HepG2 (cell line): ENCODE results near the gene RABEP2. TPM values are rescaled to one million over a fixed set of nuclear protein-coding genes. Genes with fewer than 3 reads are reported as not detected.

Experiments
- ATAC-seq: fragments of 200-7000 bp; cut with Tn5 transposase; 3 replicates; pipeline ENCODE4 v1.9.1; 2020; ENCODE audit warnings: mild to moderate bottlenecking, moderate library complexity
- BruUV-seq: library from RNA; stranded (reverse); fragments of 400-500 nt; replicated peaks from 2 replicates; lab custom pipeline; 2021; lab: Mats Ljungman, UMichigan
- CTCF ChIA-PET: fragments of 300-600 bp; formaldehyde crosslinking; extraction: SDS; loops from one replicate; lab custom pipeline; 2021; ENCODE audit warnings: low total read pairs, inconsistent platforms, low intra/inter-chr PET ratio; lab: Yijun Ruan, JAX
- POLR2A ChIA-PET: fragments of 350-600 bp; sonication (Branson Sonifier 250); formaldehyde crosslinking; loops from one replicate; lab custom pipeline; 2020; ENCODE audit warnings: antibody characterized with exemption, inconsistent platforms; lab: Yijun Ruan, JAX
- DNase-seq: peaks from one replicate; pipeline ENCODE4 v3.0.0-alpha.2; 2015; ENCODE audit warnings: low spot score
- FAIRE-seq: peaks from 3 replicates; lab custom pipeline; 2011; peaks lifted over from hg19 to GRCh38; lab: Jason Lieb, UNC
- H2AFZ ChIP-seq: one replicate; pipeline ENCODE4 v1.6.1; 2011; ENCODE audit warnings: low read length, inconsistent platforms
- H3K27ac ChIP-seq: fragments of 300-600 bp; 3 replicates; pipeline ENCODE4 v1.8.0; 2011; ENCODE audit warnings: mixed run types, mild to moderate bottlenecking, mixed read lengths, low read length, inconsistent platforms; ENCODE audit not compliant: insufficient read depth; ENCODE audit errors: extremely low read length
- H3K27me3 ChIP-seq, 2 experiments: fragments of 200-600 bp in 1 of 2; 2 replicates in 1 of 2; 3 replicates in 1 of 2; pipeline versions ENCODE4 v1.6.0 to v1.8.0; 2011; ENCODE audit warnings: low read length in 2 of 2, mild to moderate bottlenecking in 2 of 2, moderate library complexity in 2 of 2, inconsistent platforms in 1 of 2; ENCODE audit not compliant: insufficient read depth in 2 of 2, control insufficient read depth in 1 of 2
- H3K36me3 ChIP-seq, 2 experiments: fragments of 200-600 bp in 1 of 2; replicated peaks in 1 of 2; 2 replicates in 1 of 2; 3 replicates in 1 of 2; pipeline versions ENCODE4 v1.5.1 to v1.8.0; 2011; ENCODE audit warnings: low read length in 2 of 2, inconsistent platforms in 1 of 2; ENCODE audit not compliant: insufficient read depth in 2 of 2, control insufficient read depth in 1 of 2
- H3K4me1 ChIP-seq: 2 replicates; pipeline ENCODE4 v1.5.1; 2012; ENCODE audit warnings: low read length, inconsistent platforms; ENCODE audit not compliant: insufficient read depth
- H3K4me2 ChIP-seq: 2 replicates; pipeline ENCODE4 v1.6.0; 2011; ENCODE audit warnings: low read depth, low read length, inconsistent platforms
- H3K4me3 ChIP-seq, 3 experiments: fragments of 200-600 bp in 1 of 3; sonication (generic), shearing (Covaris generic) in 1 of 3; replicated peaks in 1 of 3; 2 replicates each; pipeline ENCODE4 v1.5.1; 2011 to 2016; ENCODE audit warnings: low read length in 3 of 3, inconsistent platforms in 2 of 3, low read depth in 2 of 3, mild to moderate bottlenecking in 2 of 3, control low read depth in 1 of 3, mixed read lengths in 1 of 3; ENCODE audit not compliant: insufficient read depth in 1 of 3
- H3K79me2 ChIP-seq: one replicate; pipeline ENCODE4 v1.6.1; 2011; ENCODE audit warnings: low read length, inconsistent platforms; ENCODE audit not compliant: insufficient read depth
- H3K9ac ChIP-seq: 2 replicates; pipeline ENCODE4 v1.6.0; 2011; ENCODE audit warnings: mild to moderate bottlenecking, low read depth, low read length, inconsistent platforms; ENCODE audit not compliant: insufficient read depth
- H3K9me3 ChIP-seq: 2 replicates; pipeline ENCODE4 v1.5.1; 2012; ENCODE audit warnings: mild to moderate bottlenecking, low read length
- H4K20me1 ChIP-seq: 2 replicates; pipeline ENCODE4 v1.6.0; 2011; ENCODE audit warnings: inconsistent platforms, mild to moderate bottlenecking, low read length, moderate library complexity; ENCODE audit not compliant: insufficient read depth
- ATF1 ChIP-seq: IDR thresholded peaks from 2 replicates; pipeline ENCODE4 v1.6.1; 2016; ENCODE audit warnings: mild to moderate bottlenecking, control low read depth
- ATF5 ChIP-seq: sonication (generic); formaldehyde crosslinking; IDR thresholded peaks from 2 replicates; pipeline ENCODE4 v1.4.0; 2020; ENCODE audit warnings: mild to moderate bottlenecking, low read depth, missing genetic modification reagents
- HOXA5 ChIP-seq: sonication (generic); formaldehyde crosslinking; IDR thresholded peaks from 2 replicates; pipeline ENCODE4 v1.4.0; 2020; ENCODE audit warnings: missing genetic modification reagents
- KAT8 ChIP-seq: IDR thresholded peaks from 2 replicates; pipeline ENCODE4 v1.6.1; 2016; ENCODE audit warnings: missing genetic modification reagents, missing compliant biosample characterization
- NFE2L2 ChIP-seq: fragments of 150-350 bp; IDR thresholded peaks from 2 replicates; pipeline ENCODE4 v1.6.1; 2014; ENCODE audit warnings: low read length
- PHF20 ChIP-seq: sonication (generic); formaldehyde crosslinking; IDR thresholded peaks from 2 replicates; pipeline ENCODE4 v1.5.0; 2020; ENCODE audit warnings: mild to moderate bottlenecking, missing genetic modification reagents
- RBFOX2 ChIP-seq: fragments of 200-400 bp; formaldehyde crosslinking; IDR thresholded peaks from 2 replicates; pipeline ENCODE4 v1.6.1; 2017; ENCODE audit warnings: low read depth, mild to moderate bottlenecking, low read length
- RNF219 ChIP-seq: sonication (generic); formaldehyde crosslinking; IDR thresholded peaks from 2 replicates; pipeline ENCODE4 v1.5.0; 2020; ENCODE audit warnings: mild to moderate bottlenecking, missing genetic modification reagents
- TFE3 ChIP-seq: IDR thresholded peaks from 2 replicates; pipeline ENCODE4 v1.6.1; 2016
- YEATS4 ChIP-seq: sonication (generic); formaldehyde crosslinking; IDR thresholded peaks from 2 replicates; pipeline ENCODE4 v1.4.0; 2020; ENCODE audit warnings: missing genetic modification reagents, borderline replicate concordance
- ZC3H4 ChIP-seq: sonication (generic); formaldehyde crosslinking; IDR thresholded peaks from 2 replicates; pipeline ENCODE4 v1.4.0; 2020; ENCODE audit warnings: missing genetic modification reagents, borderline replicate concordance
- ZNF691 ChIP-seq: sonication (generic); formaldehyde crosslinking; IDR thresholded peaks from 2 replicates; pipeline ENCODE4 v1.4.0; 2020; ENCODE audit warnings: missing genetic modification reagents, low read depth, mild to moderate bottlenecking, borderline replicate concordance
- WGBS: methylation state at CpG from one replicate; pipeline ENCODE4 v1.1.6; 2017; ENCODE audit warnings: low lambda C conversion rate; 5-methylcytosine and 5-hydroxymethylcytosine counted together
- in situ Hi-C: cut with HindIII; loops from 2 replicates; pipeline ENCODE4 v1.10.0; 2017; ENCODE audit warnings: low pct_unique_long_range_greater_than_20kb; ENCODE audit not compliant: extremely low pct_ligation_motif_present
- intact Hi-C: fragments of 100-400 bp; cut with micrococcal nuclease; formaldehyde crosslinking; loops from one replicate; pipeline ENCODE4 v1.10.0; 2022; ENCODE audit not compliant: unreplicated experiment
- polyA plus RNA-seq, 8 experiments: library from polyadenylated mRNA; depleted of rRNA in 3 of 8; stranded (reverse) in 7 of 8; unstranded in 1 of 8; fragments of >200 nt; fragmentation: Illumina TruSeq in 4 of 8; extraction: Trizol in 4 of 8; gene quantifications; 2 replicates each; pipeline versions ENCODE4 v1.2.1 to v1.2.3, GENCODE V29; 2011 to 2016; ENCODE audit warnings: low read depth in 4 of 8, missing spikeins in 1 of 8, mixed read lengths in 1 of 8; ENCODE audit not compliant: insufficient read depth in 1 of 8
- total RNA-seq, 5 experiments: library from RNA; depleted of rRNA; stranded (reverse); fragments of >200 nt; fragmentation: Illumina TruSeq; extraction: Trizol; gene quantifications; 2 replicates each; pipeline ENCODE4 v1.2.3, GENCODE V29; 2016; ENCODE audit warnings: low read depth in 1 of 5

RABEP2 gene
- total and polyA plus RNA-seq, 2 of the 13 experiments (the other 11 are each of a cell fraction or from before 2014, with no cell fraction given) = 10.8 to 18.4 TPM

GRCh38 chr16:28918698-28919097 lies 6.3 kb downstream of the RABEP2 start (continued):
- no peak for TF ChIP-seq RNF219 (CRISPR knock-in tag)

- FAIRE-seq = no peak
- intact Hi-C loops (no loop called here), in situ Hi-C loops (no loop called here)
- POLR2A ChIA-PET = interaction anchor here (0.7 to 1.3 kb wide), 3 partner anchors 8 to 28 kb away, joined by 3 to 4 read pairs (median 3); no protein-coding TSS in a partner anchor
- no peaks in the 10 kb centered on the region for H3K9me3 ChIP-seq
- peaks cover 16% of the 10 kb centered on the region for H3K4me1 ChIP-seq
- CTCF ChIA-PET = no interaction called here
- no peak overlapping the region for H3K9ac ChIP-seq
- peaks cover 13 to 20% of the 10 kb centered on the region in 2 experiments; a peak in 4 of 5 replicates for H3K36me3 ChIP-seq
- no peak for DNase-seq
- TSS peak; percentile 38 for BruUV-seq
- H3K4me3 ChIP-seq = no peak overlapping the region
- H4K20me1 ChIP-seq = no peaks in the 10 kb centered on the region
- H3K4me2 ChIP-seq = no peak overlapping the region
- H2AFZ ChIP-seq = no peak overlapping the region
- no peaks in the 10 kb centered on the region for H3K79me2 ChIP-seq
- 94% methylated on average over 7 of the region's 7 CpGs for WGBS
- H3K27me3 ChIP-seq = no peaks in the 10 kb centered on the region
- TF ChIP-seq KAT8 = no peak
- TF ChIP-seq NFE2L2 = peak; percentile 71
- TF ChIP-seq, all 625 proteins: peak for 1
- no peak overlapping the region for H3K27ac ChIP-seq
- ATAC-seq = no peak
These were observed 7.9 kb downstream of the RABEP2 start for GRCh38 chr16:28917095-28917494.

GRCh38 chr16:28915181-28915580 lies 9.9 kb downstream of the RABEP2 start:
- ChIA-PET POLR2A (interaction anchor here (1.0 to 1.7 kb wide), 3 partner anchors 8 to 92 kb away, joined by 3 to 5 read pairs (median 3); partner anchors contain the start of gene ATXN2L), CTCF (no interaction called here)
- no peaks in the 10 kb centered on the region for H3K9me3 ChIP-seq
- no peak overlapping the region for H3K9ac ChIP-seq
- no peaks in the 10 kb centered on the region for H4K20me1 ChIP-seq
- no peak overlapping the region for H3K4me3 ChIP-seq
- H3K27me3 ChIP-seq = no peaks in the 10 kb centered on the region
- H2AFZ ChIP-seq = no peak overlapping the region
- BruUV-seq = no TSS peak
- no peak overlapping the region for H3K4me2 ChIP-seq
- no peak for ATAC-seq
- FAIRE-seq = no peak
- intact Hi-C loops (no loop called here), in situ Hi-C loops (no loop called here)
- H3K4me1 ChIP-seq = no peaks in the 10 kb centered on the region
- H3K79me2 ChIP-seq = no peaks in the 10 kb centered on the region
- DNase-seq = no peak
- H3K36me3 ChIP-seq = peaks cover 16 to 20% of the 10 kb centered on the region in 2 experiments; a peak in 4 of 5 replicates
- H3K27ac ChIP-seq = no peak overlapping the region
- no peak for TF ChIP-seq ZC3H4
- no peak for TF ChIP-seq PHF20 (CRISPR knock-in tag)
- TF ChIP-seq TFE3 (CRISPR knock-in tag) = no peak
- no peak for TF ChIP-seq RBFOX2
- TF ChIP-seq YEATS4 (CRISPR knock-in tag) = no peak
- TF ChIP-seq HOXA5 (CRISPR knock-in tag) = no peak
- TF ChIP-seq ATF5 (CRISPR knock-in tag) = no peak
- TF ChIP-seq ATF1 (CRISPR knock-in tag) = no peak
- no peak for TF ChIP-seq ZNF691
